Left lung (tissue), 10 donors: Measurements from ENCODE around the gene ASCC3. TPM values are rescaled to one million over a fixed set of nuclear protein-coding genes. Genes with fewer than 3 reads are reported as not detected.
"Not testable (repeated sequence)": the region's sequence is repeated elsewhere in the genome, so short reads cannot be mapped to it uniquely, and the experiment has no call there.

ENCODE experiments used
- ATAC-seq: fragments of 200-7000 bp; cut with Tn5 transposase; one replicate; pipeline ENCODE4 v1.9.1; 2020; ENCODE audit warnings: moderate library complexity
- DNase-seq, 4 donors: peaks; one replicate each; pipeline ENCODE4 v3.0.0-alpha.2; 2013 to 2020
- H3K27ac ChIP-seq, 2 donors: fragments of 200-600 bp; sonication (generic) in 1 of 2; one replicate each; pipeline versions ENCODE4 v1.5.0 to v1.8.0; 2020 to 2021
- H3K27me3 ChIP-seq, 2 donors: fragments of 200-600 bp; sonication (generic) in 1 of 2; one replicate each; pipeline versions ENCODE4 v1.5.0 to v1.8.0; 2020 to 2021
- H3K36me3 ChIP-seq, 2 donors: fragments of 200-600 bp; sonication (generic) in 1 of 2; one replicate each; pipeline versions ENCODE4 v1.5.0 to v1.8.0; 2020 to 2021
- H3K4me1 ChIP-seq, 2 donors: fragments of 200-600 bp; one replicate each; pipeline ENCODE4 v1.8.0; 2021
- H3K4me3 ChIP-seq, 2 donors: fragments of 200-600 bp; sonication (generic) in 1 of 2; one replicate each; pipeline versions ENCODE4 v1.5.0 to v1.8.0; 2020 to 2021; ENCODE audit warnings: mild to moderate bottlenecking in 1 of 2
- H3K9me3 ChIP-seq, 2 donors: fragments of 200-600 bp; sonication (generic) in 1 of 2; one replicate each; pipeline versions ENCODE4 v1.5.0 to v1.8.0; 2020 to 2021
- CTCF ChIP-seq, 2 donors: fragments of 200-600 bp; sonication (generic) in 1 of 2; IDR thresholded peaks; one replicate each; pipeline versions ENCODE4 v1.5.0 to v1.8.0; 2021; ENCODE audit warnings: antibody characterized with exemption in 2 of 2
- intact Hi-C, 2 donors: fragments of 100-400 bp; cut with DNase I; formaldehyde crosslinking; loops; one replicate each; pipeline versions ENCODE4 v1.11.2 to v1.14.2; 2022
- polyA plus RNA-seq, 6 donors: library from polyadenylated mRNA; unstranded; fragments of 120-200 nt; gene quantifications; one replicate each; pipeline ENCODE4 v1.2.1, GENCODE V29; 2013; ENCODE audit not compliant: insufficient read length in 6 of 6
- total RNA-seq, 2 donors: library from RNA; stranded (reverse); fragmentation: NEBNext Ultra II Directional; extraction: Animal tissue kit (Norgen Biotek cat#: 25700); gene quantifications; one replicate each; pipeline ENCODE4 v1.2.1, GENCODE V29; 2021
- donor health status: DM: no; HTN: yes; CAD: no.
- donor health status: DM: no; HTN: no; CAD: no.

ASCC3 gene
- total and polyA plus RNA-seq, 8 donors: 20.6 to 43.2 (median 23.4) TPM

DNA sequence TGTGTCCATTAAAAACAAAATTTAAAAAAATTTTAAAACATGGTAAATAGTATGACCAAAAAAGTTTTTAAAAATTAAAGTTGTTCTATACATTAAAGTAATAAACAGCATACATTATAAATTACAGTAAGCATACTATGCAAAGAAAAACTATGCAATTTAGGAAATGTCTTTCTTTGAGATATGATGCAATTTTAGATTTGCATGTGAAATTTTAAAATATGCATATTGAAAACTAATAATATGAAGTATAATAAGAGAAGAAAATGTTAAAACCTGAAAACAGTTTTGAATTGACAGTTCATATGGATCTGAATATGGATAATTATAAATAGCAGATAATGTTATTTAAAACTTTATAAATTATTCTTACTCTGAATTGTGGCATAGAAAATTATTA lies 43.1 kb downstream of the ASCC3 start:
- Histone ChIP-seq H3K4me1 (no peaks in the 10 kb centered on the region), H3K27me3 (no peaks in the 10 kb centered on the region), H3K9me3 (no peaks in the 10 kb centered on the region), H3K27ac (no peak overlapping the region), H3K36me3 (no peaks in the 10 kb centered on the region), H3K4me3 (no peak overlapping the region)
- DNase-seq (no peak), ATAC-seq (no peak)
- TF ChIP-seq CTCF (IDR thresholded peaks at IDR 0.05): no peak
- intact Hi-C loops: no loop called here

DNA sequence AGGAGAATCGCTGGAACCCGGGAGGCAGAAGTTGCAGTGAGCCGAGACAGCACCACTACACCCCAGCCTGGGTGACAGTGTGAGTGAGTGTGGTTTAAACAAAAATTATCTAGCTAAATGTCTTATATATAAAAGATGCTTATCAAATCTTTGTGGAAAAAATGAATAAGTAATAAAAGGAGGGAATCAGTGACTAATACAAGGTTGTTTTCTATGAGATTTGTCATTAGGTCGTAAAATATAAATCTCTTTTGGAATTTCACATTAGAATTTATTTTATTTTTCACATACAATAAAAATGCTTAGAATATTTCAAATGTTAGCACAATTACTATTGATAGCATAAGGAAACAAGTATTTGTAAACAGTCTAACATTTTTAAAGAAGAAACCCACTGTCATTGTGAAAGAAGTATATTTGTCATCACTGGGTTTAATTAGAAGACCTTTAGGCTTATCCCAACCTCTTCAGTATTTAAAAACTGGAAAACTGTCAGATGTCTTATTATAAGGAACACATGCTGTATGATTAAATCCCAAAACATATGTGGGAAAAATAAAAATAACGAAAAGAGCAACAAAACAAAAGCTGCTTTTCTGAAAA lies 47.1 kb downstream of the ASCC3 start:
- DNase-seq: no peak
- H3K27ac ChIP-seq: no peak overlapping the region
- intact Hi-C loops: no loop called here
- H3K27me3 ChIP-seq: no peaks in the 10 kb centered on the region
- no peak overlapping the region for H3K4me3 ChIP-seq
- H3K36me3 ChIP-seq: peaks cover 0 to 7% of the 10 kb centered on the region in 2 donors
- no peaks in the 10 kb centered on the region for H3K9me3 ChIP-seq
- no peaks in the 10 kb centered on the region for H3K4me1 ChIP-seq
- no peak for TF ChIP-seq CTCF (IDR thresholded peaks at IDR 0.05)
- no peak for ATAC-seq

- DNase-seq, H3K9me3 ChIP-seq, ATAC-seq, H3K27me3 ChIP-seq, H3K4me1 ChIP-seq, H3K27ac ChIP-seq, intact Hi-C loops, H3K4me3 ChIP-seq: not testable (repeated sequence)
- peaks cover 0 to 18% of the 10 kb centered on the region in 2 donors for H3K36me3 ChIP-seq
Observed at GRCh38 chr6:100829077-100829595, 52.0 kb downstream of the ASCC3 start.

GRCh38 chr6:100823041-100823440 lies 58.1 kb downstream of the ASCC3 start:
- H3K27ac ChIP-seq: no peak overlapping the region
- no peak for DNase-seq
- no peaks in the 10 kb centered on the region for H3K9me3 ChIP-seq
- H3K4me3 ChIP-seq: no peak overlapping the region
- H3K27me3 ChIP-seq: no peaks in the 10 kb centered on the region
- intact Hi-C loops: no loop called here
- ATAC-seq: no peak
- peaks cover 0 to under 1% of the 10 kb centered on the region in 2 donors for H3K36me3 ChIP-seq
- no peaks in the 10 kb centered on the region for H3K4me1 ChIP-seq
- TF ChIP-seq CTCF (IDR thresholded peaks at IDR 0.05): no peak

DNA sequence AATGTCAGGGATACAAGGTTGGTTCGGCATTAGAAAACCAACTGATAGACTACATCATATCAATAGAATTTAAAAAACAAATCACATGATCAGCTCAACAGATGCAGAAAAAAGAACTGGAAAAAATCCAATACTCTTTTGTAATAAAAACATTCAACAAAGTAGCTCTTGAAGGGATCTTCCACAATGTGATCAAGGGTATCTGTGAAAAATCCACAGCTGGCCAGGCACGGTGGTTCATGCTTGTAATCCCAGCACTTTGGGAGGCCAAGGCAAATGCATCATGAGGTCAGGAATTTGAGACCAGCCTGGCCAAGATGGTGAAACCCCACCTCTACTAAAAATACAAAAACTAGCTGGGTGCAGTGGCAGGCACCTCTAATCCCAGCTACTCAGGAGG lies 63.1 kb downstream of the ASCC3 start:
- Histone ChIP-seq H3K27ac (no peak overlapping the region), H3K36me3 (no peaks in the 10 kb centered on the region), H3K4me1 (no peaks in the 10 kb centered on the region), H3K9me3 (peaks cover 0 to 3% of the 10 kb centered on the region in 2 donors), H3K27me3 (no peaks in the 10 kb centered on the region), H3K4me3 (no peak overlapping the region)
- intact Hi-C loops: no loop called here
- DNase-seq: no peak
- no peak for ATAC-seq
- TF ChIP-seq CTCF (IDR thresholded peaks at IDR 0.05): no peak

GRCh38 chr6:100810015-100810414 lies 71.1 kb downstream of the ASCC3 start:
- Histone ChIP-seq H3K4me3 (no peak overlapping the region), H3K27me3 (no peaks in the 10 kb centered on the region), H3K4me1 (no peaks in the 10 kb centered on the region), H3K36me3 (no peaks in the 10 kb centered on the region), H3K27ac (no peak overlapping the region), H3K9me3 (no peaks in the 10 kb centered on the region)
- no peak for TF ChIP-seq CTCF (IDR thresholded peaks at IDR 0.05)
- DNase-seq: no peak
- intact Hi-C loops: no loop called here
- no peak for ATAC-seq
